ENCODE measurements around the gene F12.

- TF ChIP-seq, protein P1, sequence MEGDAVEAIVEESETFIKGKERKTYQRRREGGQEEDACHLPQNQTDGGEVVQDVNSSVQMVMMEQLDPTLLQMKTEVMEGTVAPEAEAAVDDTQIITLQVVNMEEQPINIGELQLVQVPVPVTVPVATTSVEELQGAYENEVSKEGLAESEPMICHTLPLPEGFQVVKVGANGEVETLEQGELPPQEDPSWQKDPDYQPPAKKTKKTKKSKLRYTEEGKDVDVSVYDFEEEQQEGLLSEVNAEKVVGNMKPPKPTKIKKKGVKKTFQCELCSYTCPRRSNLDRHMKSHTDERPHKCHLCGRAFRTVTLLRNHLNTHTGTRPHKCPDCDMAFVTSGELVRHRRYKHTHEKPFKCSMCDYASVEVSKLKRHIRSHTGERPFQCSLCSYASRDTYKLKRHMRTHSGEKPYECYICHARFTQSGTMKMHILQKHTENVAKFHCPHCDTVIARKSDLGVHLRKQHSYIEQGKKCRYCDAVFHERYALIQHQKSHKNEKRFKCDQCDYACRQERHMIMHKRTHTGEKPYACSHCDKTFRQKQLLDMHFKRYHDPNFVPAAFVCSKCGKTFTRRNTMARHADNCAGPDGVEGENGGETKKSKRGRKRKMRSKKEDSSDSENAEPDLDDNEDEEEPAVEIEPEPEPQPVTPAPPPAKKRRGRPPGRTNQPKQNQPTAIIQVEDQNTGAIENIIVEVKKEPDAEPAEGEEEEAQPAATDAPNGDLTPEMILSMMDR (IDR thresholded peaks at IDR 0.05), result no peak
- no peak for TF ChIP-seq POLR2A (IDR thresholded peaks at IDR 0.05)
Observed at GRCh38 chr5:177354256-177354655, 55.1 kb downstream of the F12 start.

Data from transverse colon (tissue), 3 donors.